ENCODE results near the gene TFDP1.

TFDP1 gene

GRCh38 chr13:113613789-113614379 lies 29.3 kb downstream of the TFDP1 start:
- TF ChIP-seq TAF1 (IDR thresholded peaks at IDR 0.05; ENCODE audit: borderline replicate concordance, insufficient read depth, low read length) (no peak), SIN3A (IDR thresholded peaks at IDR 0.05; ENCODE audit: borderline replicate concordance, insufficient read depth, low read length) (no peak), REST (IDR thresholded peaks at IDR 0.05; ENCODE audit: insufficient read depth in 1 of 2, low read depth in 2 of 2, low read length in 2 of 2) (no peak), FOXP2 (optimal IDR thresholded peaks at IDR 0.05; ENCODE audit: borderline replicate concordance, extremely low read depth, extremely low read length, insufficient read depth) (no peak), POLR2AphosphoS5 (IDR thresholded peaks at IDR 0.05; ENCODE audit: low read depth, low read length) (no peak)

GRCh38 chr13:113616281-113616906 lies 31.8 kb downstream of the TFDP1 start:
- TF ChIP-seq POLR2AphosphoS5 (IDR thresholded peaks at IDR 0.05; ENCODE audit: low read depth, low read length), result no peak
- no peak for TF ChIP-seq TAF1 (IDR thresholded peaks at IDR 0.05; ENCODE audit: borderline replicate concordance, insufficient read depth, low read length)
- TF ChIP-seq SIN3A (IDR thresholded peaks at IDR 0.05; ENCODE audit: borderline replicate concordance, insufficient read depth, low read length), result no peak
- no peak for TF ChIP-seq FOXP2 (optimal IDR thresholded peaks at IDR 0.05; ENCODE audit: borderline replicate concordance, extremely low read depth, extremely low read length, insufficient read depth)

- TF ChIP-seq REST (IDR thresholded peaks at IDR 0.05; ENCODE audit: insufficient read depth in 1 of 2, low read depth in 2 of 2, low read length in 2 of 2), result no peak
- no peak for TF ChIP-seq SIN3A (IDR thresholded peaks at IDR 0.05; ENCODE audit: borderline replicate concordance, insufficient read depth, low read length)
- no peak for TF ChIP-seq FOXP2 (optimal IDR thresholded peaks at IDR 0.05; ENCODE audit: borderline replicate concordance, extremely low read depth, extremely low read length, insufficient read depth)
- TF ChIP-seq POLR2AphosphoS5 (IDR thresholded peaks at IDR 0.05; ENCODE audit: low read depth, low read length), result no peak
- TF ChIP-seq TAF1 (IDR thresholded peaks at IDR 0.05; ENCODE audit: borderline replicate concordance, insufficient read depth, low read length), result no peak
These were observed 32.6 kb downstream of the TFDP1 start for GRCh38 chr13:113616991-113617749.

GRCh38 chr13:113617961-113618360 lies 33.4 kb downstream of the TFDP1 start:
- TF ChIP-seq TAF1 (IDR thresholded peaks at IDR 0.05; ENCODE audit: borderline replicate concordance, insufficient read depth, low read length) (no peak), FOXP2 (optimal IDR thresholded peaks at IDR 0.05; ENCODE audit: borderline replicate concordance, extremely low read depth, extremely low read length, insufficient read depth) (no peak), REST (IDR thresholded peaks at IDR 0.05; ENCODE audit: insufficient read depth in 1 of 2, low read depth in 2 of 2, low read length in 2 of 2) (no peak), POLR2AphosphoS5 (IDR thresholded peaks at IDR 0.05; ENCODE audit: low read depth, low read length) (no peak), SIN3A (IDR thresholded peaks at IDR 0.05; ENCODE audit: borderline replicate concordance, insufficient read depth, low read length) (no peak)

- no peak for TF ChIP-seq FOXP2 (optimal IDR thresholded peaks at IDR 0.05; ENCODE audit: borderline replicate concordance, extremely low read depth, extremely low read length, insufficient read depth)
- no peak for TF ChIP-seq TAF1 (IDR thresholded peaks at IDR 0.05; ENCODE audit: borderline replicate concordance, insufficient read depth, low read length)
- TF ChIP-seq REST (IDR thresholded peaks at IDR 0.05; ENCODE audit: insufficient read depth in 1 of 2, low read depth in 2 of 2, low read length in 2 of 2), result no peak
- TF ChIP-seq POLR2AphosphoS5 (IDR thresholded peaks at IDR 0.05; ENCODE audit: low read depth, low read length), result no peak
- TF ChIP-seq SIN3A (IDR thresholded peaks at IDR 0.05; ENCODE audit: borderline replicate concordance, insufficient read depth, low read length), result no peak
These were observed 33.9 kb downstream of the TFDP1 start for GRCh38 chr13:113618455-113618854.

Measured in PFSK-1 (cell line).